H9 (cell line): ENCODE data around the gene ZNF790. TPM values are rescaled to one million over a fixed set of nuclear protein-coding genes. Genes with fewer than 3 reads are reported as not detected.

ENCODE experiments used
- DNase-seq: peaks from one replicate; pipeline ENCODE4 v3.0.0-alpha.2; 2017
- H2AFZ ChIP-seq: one replicate; pipeline ENCODE4 v1.6.1; 2013; ENCODE audit warnings: mild to moderate bottlenecking, low read length, control low read depth, moderate library complexity
- H2AK5ac ChIP-seq: 2 replicates; pipeline ENCODE4 v1.6.1; 2013; ENCODE audit warnings: low read length, control low read depth, mixed read lengths; ENCODE audit not compliant: insufficient read length
- H2BK120ac ChIP-seq: one replicate; pipeline ENCODE4 v1.6.1; 2013; ENCODE audit warnings: low read depth, mild to moderate bottlenecking, low read length, control low read depth, inconsistent platforms; ENCODE audit not compliant: poor library complexity, severe bottlenecking
- H2BK12ac ChIP-seq: 2 replicates; pipeline ENCODE4 v1.6.1; 2013; ENCODE audit warnings: low read length, control low read depth, mixed read lengths, low read depth; ENCODE audit not compliant: insufficient read length
- H2BK15ac ChIP-seq: 2 replicates; pipeline ENCODE4 v1.6.1; 2013; ENCODE audit warnings: low read depth, low read length, control low read depth
- H2BK20ac ChIP-seq: one replicate; pipeline ENCODE4 v1.6.1; 2013; ENCODE audit warnings: low read depth, mild to moderate bottlenecking, low read length, control low read depth, inconsistent platforms; ENCODE audit not compliant: poor library complexity, severe bottlenecking
- H2BK5ac ChIP-seq: 2 replicates; pipeline ENCODE4 v1.6.1; 2013; ENCODE audit warnings: low read length, control low read depth, mixed read lengths; ENCODE audit not compliant: insufficient read length
- H3K14ac ChIP-seq: 2 replicates; pipeline ENCODE4 v1.6.1; 2013; ENCODE audit warnings: low read length, control low read depth; ENCODE audit not compliant: insufficient read depth
- H3K18ac ChIP-seq: 2 replicates; pipeline ENCODE4 v1.6.1; 2013; ENCODE audit warnings: low read depth, mild to moderate bottlenecking, mixed read lengths, low read length, control low read depth; ENCODE audit not compliant: insufficient read length
- H3K23ac ChIP-seq: 2 replicates; pipeline ENCODE4 v1.6.1; 2013; ENCODE audit warnings: low read length, control low read depth, mixed read lengths, low read depth; ENCODE audit not compliant: insufficient read length
- H3K23me2 ChIP-seq: 2 replicates; pipeline ENCODE4 v1.6.1; 2013; ENCODE audit warnings: low read depth, mild to moderate bottlenecking, mixed read lengths, low read length, control low read depth; ENCODE audit not compliant: insufficient read length, poor library complexity, severe bottlenecking
- H3K27ac ChIP-seq: 2 replicates; pipeline ENCODE4 v1.5.1; 2013; ENCODE audit warnings: low read length, control low read depth, mixed read lengths, low read depth; ENCODE audit not compliant: insufficient read length
- H3K27me3 ChIP-seq: 2 replicates; pipeline ENCODE4 v1.6.1; 2013; ENCODE audit warnings: low read length, control low read depth, inconsistent platforms; ENCODE audit not compliant: insufficient read depth
- H3K4ac ChIP-seq: 2 replicates; pipeline ENCODE4 v1.6.1; 2013; ENCODE audit warnings: low read depth, mild to moderate bottlenecking, control low read depth, inconsistent platforms, low read length, moderate library complexity
- H3K4me1 ChIP-seq: 2 replicates; pipeline ENCODE4 v1.6.1; 2013; ENCODE audit warnings: low read length, control low read depth, inconsistent platforms; ENCODE audit not compliant: insufficient read depth
- H3K4me2 ChIP-seq: 2 replicates; pipeline ENCODE4 v1.6.1; 2013; ENCODE audit warnings: low read length, control low read depth, mixed read lengths; ENCODE audit not compliant: insufficient read length, insufficient read depth
- H3K56ac ChIP-seq: 2 replicates; pipeline ENCODE4 v1.6.1; 2013; ENCODE audit warnings: low read depth, mild to moderate bottlenecking, mixed read lengths, low read length, control low read depth; ENCODE audit not compliant: insufficient read length
- H3K79me1 ChIP-seq: 2 replicates; pipeline ENCODE4 v1.6.1; 2013; ENCODE audit warnings: low read depth, mild to moderate bottlenecking, moderate library complexity, low read length, control low read depth, inconsistent platforms; ENCODE audit not compliant: insufficient read depth, poor library complexity, severe bottlenecking
- H3K79me2 ChIP-seq: 2 replicates; pipeline ENCODE4 v1.6.1; 2013; ENCODE audit warnings: low read length, control low read depth, inconsistent platforms; ENCODE audit not compliant: insufficient read depth
- H3K9ac ChIP-seq: 2 replicates; pipeline ENCODE4 v1.6.1; 2013; ENCODE audit warnings: low read length, control low read depth, mixed read lengths; ENCODE audit not compliant: insufficient read length; ENCODE audit errors: extremely low read depth
- H3K9me3 ChIP-seq: one replicate; pipeline ENCODE4 v1.6.1; 2013; ENCODE audit warnings: low read depth, low read length, inconsistent platforms; ENCODE audit not compliant: control insufficient read depth
- H3T11ph ChIP-seq: one replicate; pipeline ENCODE4 v1.6.1; 2013; ENCODE audit warnings: mild to moderate bottlenecking, low read length, control low read depth, inconsistent platforms
- H4K20me1 ChIP-seq: one replicate; pipeline ENCODE4 v1.6.1; 2013; ENCODE audit not compliant: control insufficient read depth, insufficient read length, insufficient read depth
- H4K5ac ChIP-seq: 2 replicates; pipeline ENCODE4 v1.6.1; 2013; ENCODE audit warnings: low read depth, mild to moderate bottlenecking, mixed read lengths, low read length, control low read depth; ENCODE audit not compliant: insufficient read length
- H4K8ac ChIP-seq: replicated peaks from 2 replicates; pipeline ENCODE4 v1.6.1; 2013; ENCODE audit warnings: low read length, control low read depth, mixed read lengths, low read depth; ENCODE audit not compliant: insufficient read length
- H4K91ac ChIP-seq: 2 replicates; pipeline ENCODE4 v1.6.1; 2013; ENCODE audit warnings: low read depth, mild to moderate bottlenecking, moderate library complexity, mixed read lengths, low read length, control low read depth; ENCODE audit not compliant: insufficient read length
- H3K27ac Mint-ChIP-seq, 3 experiments: 2 replicates in 2 of 3; 3 replicates in 1 of 3; pipeline ENCODE4 v1.8.0; 2020 to 2021; ENCODE audit warnings: mixed read lengths in 3 of 3, mild to moderate bottlenecking in 1 of 3, moderate library complexity in 1 of 3
- H3K27me3 Mint-ChIP-seq: 2 replicates; pipeline ENCODE4 v1.8.0; 2021; ENCODE audit warnings: low read depth, mild to moderate bottlenecking, moderate library complexity, mixed read lengths
- H3K36me3 Mint-ChIP-seq, 3 experiments: 2 replicates in 2 of 3; 3 replicates in 1 of 3; pipeline ENCODE4 v1.8.0; 2020 to 2021; ENCODE audit warnings: low read depth in 3 of 3, mixed read lengths in 3 of 3; ENCODE audit not compliant: insufficient read depth in 1 of 3
- H3K4me1 Mint-ChIP-seq, 2 experiments: 2 replicates each; pipeline ENCODE4 v1.8.0; 2020; ENCODE audit warnings: mixed read lengths in 2 of 2
- H3K4me3 Mint-ChIP-seq, 2 experiments: 2 replicates in 1 of 2; 3 replicates in 1 of 2; pipeline ENCODE4 v1.8.0; 2020 to 2021; ENCODE audit warnings: mild to moderate bottlenecking in 2 of 2, mixed read lengths in 2 of 2, moderate library complexity in 1 of 2
- H3K9me3 Mint-ChIP-seq, 2 experiments: 2 replicates in 1 of 2; 3 replicates in 1 of 2; pipeline ENCODE4 v1.8.0; 2020; ENCODE audit warnings: mild to moderate bottlenecking in 2 of 2, mixed read lengths in 2 of 2, moderate library complexity in 1 of 2
- WGBS: extraction: QIAGEN DNeasy Blood & Tissue Kit; methylation state at CpG from one replicate; pipeline ENCODE4 v1.1.7; 2013; ENCODE audit warnings: missing lambda C conversion rate, low lambda C conversion rate, mixed read lengths; ENCODE audit not compliant: insufficient read length; ENCODE audit errors: extremely low coverage; 5-methylcytosine and 5-hydroxymethylcytosine counted together
- total RNA-seq: library from RNA; stranded (reverse); gene quantifications from 2 replicates; pipeline ENCODE4 v1.2.1, GENCODE V29; 2021
- TF ChIP-seq, protein P1 (sequence below): fragments of 200-600 bp; sonication (generic); conservative IDR thresholded peaks from 3 replicates; pipeline ENCODE4 v1.8.0; 2021; ENCODE audit warnings: antibody characterized with exemption, mild to moderate bottlenecking

Gene ZNF790
- total RNA-seq, 1 experiment from 2014 or later = 8.2 TPM

DNA sequence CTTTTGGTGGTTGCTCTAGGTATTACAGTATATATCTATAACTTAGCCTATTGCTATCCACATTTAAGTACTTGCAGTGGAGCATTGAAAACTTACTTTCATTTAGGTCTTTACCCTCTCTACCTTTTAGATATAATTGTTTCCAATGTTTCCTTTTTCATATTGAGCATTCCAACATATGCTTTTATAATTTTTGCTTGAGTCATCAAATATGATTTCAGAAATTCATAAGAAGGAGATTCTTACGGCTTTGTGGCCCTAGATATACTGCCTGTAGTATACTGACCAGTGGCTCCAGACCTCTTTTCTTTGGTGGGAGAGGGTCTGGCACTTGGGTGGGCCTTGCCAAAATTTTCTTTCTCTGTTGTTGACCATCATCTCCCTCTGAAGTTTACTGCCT is 32.8 kb downstream of the ZNF790 start:
- no peaks in the 10 kb centered on the region for H3K79me1 ChIP-seq
- H4K5ac ChIP-seq = no peak overlapping the region
- no peak overlapping the region for H4K8ac ChIP-seq
- no peak overlapping the region for H3K4me2 ChIP-seq
- H2BK5ac ChIP-seq = no peak overlapping the region
- H4K91ac ChIP-seq = no peak overlapping the region
- no peak overlapping the region for H2BK12ac ChIP-seq
- Mint-ChIP-seq H3K4me3 (no peak overlapping the region), H3K27me3 (no peaks in the 10 kb centered on the region), H3K4me1 (no peaks in the 10 kb centered on the region), H3K9me3 (peaks cover 66 to 78% of the 10 kb centered on the region in 2 experiments), H3K36me3 (peaks cover 16 to 48% (median 41%) of the 10 kb centered on the region in 3 experiments), H3K27ac (no peak overlapping the region)
- peaks cover 8% of the 10 kb centered on the region for H3K9me3 ChIP-seq
- H2AFZ ChIP-seq = no peak overlapping the region
- H3K27me3 ChIP-seq = no peaks in the 10 kb centered on the region
- H4K20me1 ChIP-seq = no peaks in the 10 kb centered on the region
- TF ChIP-seq, protein P1, sequence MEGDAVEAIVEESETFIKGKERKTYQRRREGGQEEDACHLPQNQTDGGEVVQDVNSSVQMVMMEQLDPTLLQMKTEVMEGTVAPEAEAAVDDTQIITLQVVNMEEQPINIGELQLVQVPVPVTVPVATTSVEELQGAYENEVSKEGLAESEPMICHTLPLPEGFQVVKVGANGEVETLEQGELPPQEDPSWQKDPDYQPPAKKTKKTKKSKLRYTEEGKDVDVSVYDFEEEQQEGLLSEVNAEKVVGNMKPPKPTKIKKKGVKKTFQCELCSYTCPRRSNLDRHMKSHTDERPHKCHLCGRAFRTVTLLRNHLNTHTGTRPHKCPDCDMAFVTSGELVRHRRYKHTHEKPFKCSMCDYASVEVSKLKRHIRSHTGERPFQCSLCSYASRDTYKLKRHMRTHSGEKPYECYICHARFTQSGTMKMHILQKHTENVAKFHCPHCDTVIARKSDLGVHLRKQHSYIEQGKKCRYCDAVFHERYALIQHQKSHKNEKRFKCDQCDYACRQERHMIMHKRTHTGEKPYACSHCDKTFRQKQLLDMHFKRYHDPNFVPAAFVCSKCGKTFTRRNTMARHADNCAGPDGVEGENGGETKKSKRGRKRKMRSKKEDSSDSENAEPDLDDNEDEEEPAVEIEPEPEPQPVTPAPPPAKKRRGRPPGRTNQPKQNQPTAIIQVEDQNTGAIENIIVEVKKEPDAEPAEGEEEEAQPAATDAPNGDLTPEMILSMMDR = no peak
- H3K79me2 ChIP-seq = no peaks in the 10 kb centered on the region; the same call in 1 of the 2 replicates
- no peaks in the 10 kb centered on the region for H3K23me2 ChIP-seq
- H3K27ac ChIP-seq = no peak overlapping the region
- no peak overlapping the region for H2BK120ac ChIP-seq
- H3K23ac ChIP-seq = no peak overlapping the region
- H3T11ph ChIP-seq = no peak overlapping the region
- no peak overlapping the region for H3K18ac ChIP-seq
- no peak overlapping the region for H2BK20ac ChIP-seq
- H2BK15ac ChIP-seq = no peak overlapping the region
- H3K14ac ChIP-seq = no peak overlapping the region
- H2AK5ac ChIP-seq = no peak overlapping the region
- no CpG with 5 or more reads among the region's 1 CpG for WGBS
- H3K9ac ChIP-seq = no peak overlapping the region
- H3K56ac ChIP-seq = no peak overlapping the region
- DNase-seq = no peak
- H3K4me1 ChIP-seq = no peaks in the 10 kb centered on the region
- H3K4ac ChIP-seq = no peak overlapping the region
